Pancreas (tissue), 10 donors: Measurements from ENCODE around the gene FAM184B. TPM values are rescaled to one million over a fixed set of nuclear protein-coding genes. Genes with fewer than 3 reads are reported as not detected.

Experiments
- ATAC-seq, 4 donors: fragments of 200-7000 bp; cut with Tn5 transposase; one replicate each; pipeline versions ENCODE4 v1.8.0 to v1.9.1; 2020; ENCODE audit warnings: mild to moderate bottlenecking in 4 of 4, moderate library complexity in 4 of 4
- DNase-seq, 6 donors: peaks; one replicate each; pipeline ENCODE4 v3.0.0-alpha.2; 2020
- FAIRE-seq: peaks from 2 replicates; lab custom pipeline; 2012; peaks lifted over from hg19 to GRCh38; lab: Jason Lieb, UNC
- H3K27ac ChIP-seq, 4 donors: fragments of 200-600 bp; sonication (generic); 1 replicate in 3 of 4; 2 replicates in 1 of 4; pipeline versions ENCODE4 v1.5.0 to v1.8.0; 2020
- H3K27me3 ChIP-seq, 4 donors: fragments of 200-600 bp; one replicate each; pipeline ENCODE4 v1.8.0; 2021
- H3K36me3 ChIP-seq, 3 donors: fragments of 200-600 bp; sonication (generic) in 1 of 3; one replicate each; pipeline versions ENCODE4 v1.5.0 to v1.8.0; 2020 to 2021
- H3K4me1 ChIP-seq, 3 donors: fragments of 200-600 bp; one replicate each; pipeline ENCODE4 v1.8.0; 2021
- H3K4me3 ChIP-seq, 4 donors: fragments of 200-600 bp; sonication (generic) in 2 of 4; one replicate each; pipeline versions ENCODE4 v1.5.0 to v1.8.0; 2020 to 2021
- H3K9me3 ChIP-seq, 4 donors: fragments of 200-600 bp; one replicate each; pipeline ENCODE4 v1.8.0; 2021
- CTCF ChIP-seq, 4 donors: fragments of 200-600 bp; sonication (generic) in 3 of 4; IDR thresholded peaks; one replicate each; pipeline versions ENCODE4 v1.5.0 to v1.8.0; 2021; ENCODE audit warnings: antibody characterized with exemption in 4 of 4
- WGBS, 2 donors: extraction: QIAGEN DNeasy Blood & Tissue Kit; methylation state at CpG; one replicate each; pipeline ENCODE4 v1.1.7; 2013; 5-methylcytosine and 5-hydroxymethylcytosine counted together
- intact Hi-C, 3 donors: fragments of 100-400 bp; cut with DNase I; formaldehyde crosslinking; loops; one replicate each; pipeline versions ENCODE4 v1.11.1 to v1.14.2; 2022
- polyA plus RNA-seq, 2 donors: library from polyadenylated mRNA; stranded (reverse); fragments of 200-250 nt; gene quantifications; one replicate each; pipeline ENCODE4 v1.2.3, GENCODE V29; 2013
- total RNA-seq, 6 donors: library from RNA; stranded (reverse); fragmentation: NEBNext Ultra II Directional in 4 of 6; extraction: Animal tissue kit (Norgen Biotek cat#: 25700) in 4 of 6; gene quantifications; one replicate each; pipeline versions ENCODE4 v1.2.1 to v1.2.4, GENCODE V29; 2021 to 2023
- donor health status: healthy with polysubstance abuse.
- donor health status: DM: no; HTN: no; CAD: no; lungs with moderate emphysema.
- donor health status: DM: no; HTN: no; CAD: no.
- donor health status: control.
- donor health status: control.
- donor health status: Bipolar disorder and iron deficiency.
- donor health status: DM: yes; HTN: yes; CAD: no.
- donor health status: DM: no; HTN: no; CAD: no.
- donor health status: DM: no; HTN: no; CAD: no.
- donor health status: DM: yes; HTN: yes; CAD: no.

FAM184B gene
- total and polyA plus RNA-seq, 8 donors, result 0.04 to 0.07 TPM; not detected in 6

- 76 to 77% methylated on average over 9 of the region's 9 CpGs for WGBS, 2 donors
- no peak for TF ChIP-seq CTCF (IDR thresholded peaks at IDR 0.05)
- no peak overlapping the region for H3K4me3 ChIP-seq
- intact Hi-C loops, result no loop called here
- DNase-seq (no peak), ATAC-seq (no peak), FAIRE-seq (no peak)
- H3K9me3 ChIP-seq, result no peaks in the 10 kb centered on the region
- no peaks in the 10 kb centered on the region for H3K4me1 ChIP-seq
- peaks cover 4 to 52% (median 18%) of the 10 kb centered on the region in 3 donors for H3K36me3 ChIP-seq
- no peak overlapping the region for H3K27ac ChIP-seq
- H3K27me3 ChIP-seq, result no peaks in the 10 kb centered on the region
Measured at GRCh38 chr4:17587094-17587822, 194.2 kb downstream of the FAM184B start.

GRCh38 chr4:17584521-17585213, 196.8 kb downstream of the FAM184B start:
- Histone ChIP-seq H3K9me3 (no peaks in the 10 kb centered on the region), H3K27ac (no peak overlapping the region), H3K27me3 (no peaks in the 10 kb centered on the region), H3K4me1 (no peaks in the 10 kb centered on the region), H3K36me3 (peaks cover 4 to 39% (median 15%) of the 10 kb centered on the region in 3 donors), H3K4me3 (no peak overlapping the region)
- intact Hi-C loops, result no loop called here
- no peak for TF ChIP-seq CTCF (IDR thresholded peaks at IDR 0.05)
- ATAC-seq (no peak), FAIRE-seq (no peak), DNase-seq (no peak)
- 78 to 83% methylated on average over 10 of the region's 10 CpGs for WGBS, 2 donors

- peaks cover 4 to 32% (median 8%) of the 10 kb centered on the region in 3 donors for H3K36me3 ChIP-seq
Measured at GRCh38 chr4:17583941-17584340, 197.5 kb downstream of the FAM184B start.

GRCh38 chr4:17583276-17583675, 198.1 kb downstream of the FAM184B start:
- DNase-seq (no peak), ATAC-seq (no peak), FAIRE-seq (no peak)
- Histone ChIP-seq H3K9me3 (no peaks in the 10 kb centered on the region), H3K4me3 (no peak overlapping the region), H3K27ac (no peak overlapping the region), H3K36me3 (peaks cover 4 to 29% (median 8%) of the 10 kb centered on the region in 3 donors), H3K4me1 (peaks cover 0 to 5% (median 5%) of the 10 kb centered on the region in 3 donors), H3K27me3 (no peaks in the 10 kb centered on the region)
- 86 to 89% methylated on average over 9 of the region's 9 CpGs for WGBS, 2 donors
- no peak for TF ChIP-seq CTCF (IDR thresholded peaks at IDR 0.05)
- intact Hi-C loops, result no loop called here

More at GRCh38 chr4:17583941-17584340, 197.5 kb downstream of the FAM184B start:
- no peak overlapping the region for H3K4me3 ChIP-seq
- intact Hi-C loops, result no loop called here
- FAIRE-seq (no peak), DNase-seq (no peak), ATAC-seq (no peak)
- H3K27me3 ChIP-seq, result no peaks in the 10 kb centered on the region
- no peaks in the 10 kb centered on the region for H3K4me1 ChIP-seq
- H3K9me3 ChIP-seq, result no peaks in the 10 kb centered on the region
- no peak for TF ChIP-seq CTCF (IDR thresholded peaks at IDR 0.05)
- WGBS, 2 donors, result 88 to 93% methylated on average over 4 of the region's 4 CpGs
- H3K27ac ChIP-seq, result no peak overlapping the region
